ENCODE measurements around the gene C9.
A peak's percentile ranks its signal among the peaks of the same experiment; 100 is the strongest.
"Not testable (repeated sequence)": the region's sequence is repeated elsewhere in the genome, so short reads cannot be mapped to it uniquely, and the experiment has no call there.

C9 gene

GRCh38 chr5:39319395-39319794, 44.9 kb downstream of the C9 start:
- DNase-seq: no peak

- not testable (repeated sequence) for DNase-seq
Observed at GRCh38 chr5:39316464-39316863, 47.8 kb downstream of the C9 start.

DNA sequence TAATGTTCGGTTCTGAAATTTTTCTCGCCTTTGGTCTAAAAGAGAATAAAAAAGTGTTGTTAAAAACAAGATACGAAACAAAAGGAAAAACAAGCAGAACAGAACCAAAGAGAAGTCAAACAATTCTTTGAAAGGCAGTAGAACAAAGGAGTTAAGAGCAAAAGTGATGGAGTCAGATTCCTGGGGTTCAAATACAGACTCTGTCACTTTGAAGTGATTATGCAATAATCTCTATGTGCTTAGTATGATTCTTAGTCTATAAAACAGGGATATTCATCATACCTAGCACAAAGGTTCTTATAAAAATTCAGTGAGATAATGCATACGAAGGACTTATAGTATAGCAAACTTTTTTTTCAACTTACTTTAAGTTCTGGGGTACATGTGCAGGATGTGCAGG, 48.3 kb downstream of the C9 start:
- no peak for DNase-seq

DNA sequence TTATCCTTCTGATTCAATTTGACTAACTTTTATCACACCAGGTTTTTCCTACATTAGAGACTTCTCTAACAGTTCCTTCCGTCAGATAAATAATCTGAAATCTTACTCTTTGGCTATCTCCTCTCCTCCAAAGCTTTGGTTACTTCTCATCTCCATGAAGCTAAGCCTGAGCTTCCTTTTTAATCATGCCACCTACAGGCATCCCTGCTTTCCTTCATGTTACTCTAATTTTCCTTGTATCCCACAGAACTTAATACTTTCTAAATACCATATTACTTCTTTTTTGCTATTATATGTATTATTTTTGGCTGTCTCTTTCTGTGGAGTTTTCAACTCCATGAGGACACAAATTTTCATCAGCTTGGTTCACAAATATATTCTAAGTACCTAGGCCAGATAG, 49.7 kb downstream of the C9 start:
- DNase-seq: no peak

DNA sequence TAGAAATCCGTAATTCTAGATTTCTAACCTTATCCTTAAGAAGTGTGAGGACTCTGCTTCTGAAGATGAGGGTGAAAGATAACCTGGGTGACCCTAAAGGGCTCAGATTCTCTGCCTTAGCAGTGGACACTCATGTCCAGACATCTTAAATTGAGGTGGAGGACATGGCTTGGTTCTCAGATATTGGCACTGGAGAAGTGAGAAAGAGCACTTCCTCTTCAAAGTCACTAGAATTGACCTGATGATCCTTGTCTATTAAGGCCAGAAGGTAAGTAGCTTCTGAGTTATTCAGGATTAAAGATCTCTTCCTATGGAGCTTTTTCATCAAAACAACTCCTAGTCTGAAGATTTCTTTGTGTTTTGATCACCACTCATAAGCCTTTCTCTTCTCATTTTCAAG, 54.8 kb downstream of the C9 start:
- DNase-seq: no peak

- DNase-seq: no peak
Observed at GRCh38 chr5:39302472-39302871, 61.8 kb downstream of the C9 start.

DNA sequence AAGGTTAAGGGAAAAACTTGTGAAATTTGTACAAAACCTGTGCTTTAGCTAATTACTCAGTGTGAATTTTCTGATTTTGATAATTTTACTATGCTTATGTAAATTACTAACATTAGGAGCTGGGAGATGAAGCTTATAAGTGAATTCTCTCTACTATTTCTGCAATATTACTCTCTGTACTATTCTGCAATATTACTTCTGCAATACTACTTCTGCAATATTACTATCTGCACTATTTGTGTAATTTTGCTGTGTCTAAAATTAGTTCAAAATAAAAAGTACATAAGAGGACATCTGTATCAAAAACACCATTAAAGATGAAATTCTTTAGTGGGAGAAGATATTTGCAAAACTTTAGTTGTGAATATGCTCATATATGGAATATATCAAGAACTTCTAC, 62.9 kb downstream of the C9 start:
- no peak for DNase-seq

DNA sequence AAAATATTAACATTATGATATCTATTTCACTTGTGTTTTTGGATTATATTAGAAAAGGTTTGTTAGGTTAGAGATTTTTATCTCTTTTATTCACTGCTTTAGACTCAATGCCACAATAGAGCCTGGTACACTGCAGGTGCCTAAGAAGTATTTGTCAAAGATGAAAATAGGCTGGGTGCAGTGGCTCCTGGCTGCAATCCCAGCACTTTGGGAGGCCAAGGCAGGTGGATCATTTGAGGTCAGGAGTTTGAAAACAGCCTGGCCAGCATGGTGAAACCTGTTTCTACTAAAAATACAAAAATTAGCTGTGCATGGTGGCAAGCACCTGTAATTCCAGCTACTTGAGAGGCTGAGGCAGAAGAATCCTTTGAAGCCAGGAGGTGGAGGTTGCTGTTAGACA, 64.3 kb downstream of the C9 start:
- DNase-seq: no peak

- DNase-seq: no peak
Observed at GRCh38 chr5:39294736-39295135, 69.6 kb downstream of the C9 start.

GRCh38 chr5:39284552-39284951, 79.7 kb downstream of the C9 start:
- DNase-seq: no peak

- DNase-seq: peak; percentile 85
Observed at GRCh38 chr5:39283231-39283818, 81.0 kb downstream of the C9 start.

DNA sequence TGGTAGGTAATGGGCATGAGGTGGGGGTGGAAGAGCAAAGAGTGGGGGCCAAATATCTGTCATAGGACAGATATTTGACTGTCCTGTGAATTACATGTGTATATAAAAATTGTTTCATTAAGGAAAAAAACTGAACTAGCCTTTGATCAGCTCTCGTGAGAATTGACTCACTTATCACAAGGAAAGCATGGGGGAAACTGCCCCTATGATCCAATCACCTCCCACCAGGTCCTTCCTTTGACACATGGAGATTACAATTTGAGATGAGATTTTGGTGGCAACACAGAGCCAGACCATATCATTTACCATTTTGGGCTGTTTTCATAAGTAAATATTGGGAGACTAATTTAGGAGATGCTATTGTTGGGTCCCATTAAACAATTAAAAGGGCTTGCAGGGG, 81.7 kb downstream of the C9 start:
- DNase-seq: no peak

- DNase-seq: not testable (repeated sequence)
Observed at GRCh38 chr5:39275865-39276264, 88.4 kb downstream of the C9 start.

DNA sequence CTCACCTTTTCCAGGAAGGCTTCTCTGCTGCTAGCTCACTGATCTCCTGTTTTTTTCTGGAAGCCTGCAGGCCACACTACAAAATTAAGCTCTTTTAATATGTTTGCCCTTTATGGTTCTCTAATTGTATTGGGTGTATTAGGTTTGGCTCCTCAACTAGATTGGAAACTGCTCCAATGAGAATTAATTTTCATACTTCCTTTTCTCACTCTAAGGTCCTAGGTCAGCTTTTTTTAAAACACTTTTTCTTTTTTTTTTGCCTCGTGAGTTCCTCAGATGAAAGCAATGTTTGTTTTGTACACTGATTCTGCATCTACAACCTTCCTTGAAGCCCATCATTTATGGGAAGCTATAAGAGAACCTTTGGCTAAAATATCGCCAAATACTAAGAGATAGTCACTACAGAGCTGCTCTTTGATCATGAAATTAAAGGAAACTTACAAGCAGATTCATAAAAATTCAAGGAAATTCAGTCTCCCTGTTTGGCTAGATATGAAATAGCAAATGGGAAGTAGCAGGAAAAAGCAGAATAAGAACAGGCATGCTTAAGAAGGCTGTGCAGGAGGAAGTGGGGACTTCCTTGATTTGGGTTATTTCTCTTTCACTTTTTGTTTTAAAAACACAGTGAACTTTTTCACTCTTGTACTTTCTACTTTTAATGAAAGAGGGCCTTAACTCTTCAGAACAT, 89.8 kb downstream of the C9 start:
- peak; percentile 49 for DNase-seq

DNA sequence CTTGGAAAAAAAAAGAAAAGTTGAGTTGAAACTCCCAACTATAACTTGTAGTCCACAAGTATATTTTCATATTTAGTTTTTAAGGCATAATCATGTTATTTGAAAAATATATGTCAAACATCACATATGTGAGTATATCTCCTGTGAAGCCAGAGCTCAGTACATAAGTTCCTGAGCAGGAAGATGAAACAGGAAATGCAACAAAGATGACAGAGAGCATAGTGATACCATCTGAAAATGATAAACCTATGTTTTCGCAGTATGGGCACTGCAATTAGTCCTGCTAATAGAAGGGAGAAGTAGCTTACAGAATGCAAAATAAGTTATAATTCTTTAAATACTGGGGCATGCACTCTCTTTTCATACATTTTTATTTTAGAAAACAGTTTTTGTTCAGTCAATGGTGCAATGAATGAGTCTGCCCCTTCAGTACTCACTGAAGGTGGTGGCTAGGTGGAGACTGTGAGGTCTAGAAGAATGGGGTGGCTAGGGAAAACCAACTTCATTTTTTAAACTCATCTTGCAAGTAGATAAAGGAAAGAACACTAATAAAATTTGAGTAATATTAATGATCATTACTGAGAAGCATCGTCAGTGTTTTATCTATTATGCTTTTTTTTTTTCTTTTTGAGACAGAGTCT, 90.9 kb downstream of the C9 start:
- DNase-seq: peak; percentile 46

DNA sequence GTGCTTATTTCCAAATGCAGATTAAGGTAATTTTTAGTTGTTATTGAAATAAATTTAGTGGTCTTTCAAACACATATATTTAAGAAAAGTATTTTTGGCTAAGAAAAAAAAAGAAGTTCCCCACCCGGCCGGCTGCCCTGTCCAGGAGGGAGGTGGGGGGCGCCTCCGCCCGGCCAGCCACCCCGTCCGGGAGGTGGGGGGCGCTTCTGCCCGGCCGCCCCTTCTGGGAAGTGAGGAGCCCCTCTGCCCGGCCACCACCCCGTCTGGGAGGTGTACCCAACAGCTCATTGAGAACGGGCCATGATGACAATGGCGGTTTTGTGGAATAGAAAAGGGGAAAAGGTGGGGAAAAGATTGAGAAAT, 91.4 kb downstream of the C9 start:
- not testable (repeated sequence) for DNase-seq

GRCh38 chr5:39270225-39270848, 94.0 kb downstream of the C9 start:
- DNase-seq: peak; percentile 34

DNA sequence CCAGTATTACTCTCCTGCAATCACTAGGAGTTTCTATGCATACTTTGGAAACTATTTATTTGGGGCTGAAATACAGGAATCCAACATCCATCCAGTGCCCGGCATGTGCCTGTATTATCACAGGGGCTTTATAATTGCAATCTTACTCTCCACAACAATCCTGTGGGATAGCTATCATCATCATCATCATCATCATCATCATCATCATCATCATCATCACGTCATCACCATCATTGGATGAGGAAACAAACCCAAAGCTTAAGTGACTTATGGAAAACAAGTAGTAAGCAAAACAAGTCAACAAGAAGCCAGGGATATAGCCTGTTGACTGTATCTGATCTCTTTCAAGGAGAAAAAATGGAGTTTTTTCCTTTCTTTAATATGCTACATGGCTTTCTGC, 97.1 kb downstream of the C9 start:
- no peak for DNase-seq

DNA sequence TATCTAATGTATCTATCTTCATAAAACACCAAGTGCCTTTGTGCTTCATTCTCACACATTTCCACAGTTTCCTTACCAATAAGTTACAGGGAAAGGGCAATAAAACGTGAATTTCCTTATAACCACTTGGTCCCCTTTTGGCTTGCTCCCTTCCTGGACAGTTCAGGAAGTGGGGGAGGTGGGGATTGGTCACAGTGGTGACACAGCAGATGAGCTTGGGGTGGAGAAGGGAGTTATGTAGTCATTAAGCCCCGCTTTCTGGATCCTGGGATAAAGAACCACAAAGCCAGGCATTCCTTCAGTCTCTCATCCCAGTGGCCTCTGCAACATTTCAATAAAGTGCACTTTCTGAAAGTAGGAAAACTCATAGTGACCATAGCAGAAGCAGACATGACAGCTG, 97.9 kb downstream of the C9 start:
- no peak for DNase-seq

- DNase-seq: peak; percentile 26
Observed at GRCh38 chr5:39264528-39264927, 99.8 kb downstream of the C9 start.

DNA sequence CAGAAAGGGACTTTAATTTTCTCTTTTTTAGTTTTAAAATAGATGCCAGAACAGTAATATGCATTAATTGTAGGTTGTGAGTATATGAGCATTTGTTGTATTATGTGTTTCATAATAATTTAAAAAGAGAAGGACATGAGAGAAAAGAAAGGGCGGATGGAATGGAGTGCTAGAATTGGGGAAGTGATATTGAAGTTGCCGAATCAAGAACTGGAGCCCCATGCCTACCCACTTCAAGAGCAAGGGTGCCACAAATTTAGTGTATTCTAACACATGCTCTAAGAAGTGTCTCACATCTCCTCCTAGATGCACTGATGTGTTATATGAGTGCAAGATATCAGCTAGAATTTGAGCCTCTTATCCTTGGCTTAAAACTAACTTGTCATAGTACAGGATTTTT, 101.3 kb downstream of the C9 start:
- no peak for DNase-seq

DNA sequence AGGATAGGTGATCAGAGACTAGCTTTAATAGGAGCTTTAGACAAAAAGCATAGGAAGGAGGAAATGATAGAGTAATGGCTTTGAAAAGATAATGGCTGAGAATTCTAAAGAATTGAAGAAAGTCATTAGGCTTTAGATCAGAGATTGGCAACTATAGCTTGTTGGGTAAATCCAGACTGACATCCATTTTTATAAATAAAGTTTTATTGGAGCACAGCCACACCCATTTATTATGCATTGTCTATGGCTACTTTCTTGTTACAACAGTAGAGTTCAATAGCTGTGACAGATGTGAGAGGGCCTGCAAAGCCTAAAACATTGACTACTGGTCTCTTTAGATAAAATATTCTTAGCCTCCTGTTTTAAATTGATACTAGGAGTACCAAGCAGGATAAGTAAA, 104.2 kb downstream of the C9 start:
- no peak for DNase-seq

- no peak for DNase-seq
Observed at GRCh38 chr5:39257554-39257953, 106.7 kb downstream of the C9 start.
